Transverse colon (tissue), 4 donors: Measurements from ENCODE around the gene OXNAD1.

Experiments used
- POLR2A ChIP-seq: fragments of 450-650 bp; IDR thresholded peaks from one replicate; pipeline ENCODE4 v1.6.1; 2016; ENCODE audit warnings: antibody characterized with exemption, mild to moderate bottlenecking, moderate library complexity
- POLR2AphosphoS5 ChIP-seq, 3 donors: sonication (generic); formaldehyde crosslinking; IDR thresholded peaks; one replicate each; pipeline ENCODE4 v1.6.1; 2016; ENCODE audit warnings: antibody characterized with exemption in 3 of 3
- TF ChIP-seq, protein P1 (sequence below), 5 experiments: fragments of 200-600 bp in 3 of 5; fragments of 450-650 bp in 2 of 5; sonication (generic) in 3 of 5; IDR thresholded peaks; 1 replicate in 2 of 5; 2 replicates in 3 of 5; pipeline ENCODE4 v1.5.1; 2016 to 2017; ENCODE audit warnings: antibody characterized with exemption in 5 of 5, inconsistent platforms in 3 of 5, mild to moderate bottlenecking in 2 of 5, moderate library complexity in 1 of 5

DNA sequence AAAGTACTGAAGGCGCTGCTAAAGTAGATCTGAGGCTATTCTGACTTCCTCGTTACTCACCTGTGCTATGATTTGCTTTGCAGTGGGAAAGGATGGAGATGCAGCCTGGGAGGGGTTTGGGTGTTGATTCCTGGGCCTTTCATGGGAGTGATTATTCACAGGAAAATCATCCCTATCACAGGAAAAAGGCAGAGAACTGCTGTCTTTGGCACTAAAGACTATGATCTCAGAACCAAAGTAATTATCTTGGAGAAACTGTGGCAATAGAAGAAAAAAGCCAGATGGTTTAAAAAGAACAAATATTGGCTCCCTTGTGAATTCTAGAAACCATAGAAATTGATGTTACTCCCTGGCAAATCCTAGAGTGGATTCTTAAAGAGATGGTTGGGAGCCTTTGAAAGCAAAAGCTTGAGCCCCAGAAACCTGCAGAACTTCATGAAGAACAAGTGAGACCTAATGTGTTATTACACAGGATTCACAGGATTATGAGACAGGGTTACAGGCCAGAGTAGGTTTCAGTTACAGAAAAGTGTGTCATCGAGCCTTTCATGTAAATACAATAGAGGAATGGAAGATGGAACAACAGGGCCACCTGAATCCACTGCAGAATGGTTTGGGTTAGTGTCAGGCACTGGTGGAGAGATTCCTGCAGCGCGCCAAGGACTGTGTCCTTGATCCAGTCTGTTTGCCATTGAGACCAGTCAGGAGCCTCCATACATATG lies 85.7 kb downstream of the OXNAD1 start:
- TF ChIP-seq POLR2AphosphoS5 (IDR thresholded peaks at IDR 0.05) = no peak
- TF ChIP-seq, protein P1, sequence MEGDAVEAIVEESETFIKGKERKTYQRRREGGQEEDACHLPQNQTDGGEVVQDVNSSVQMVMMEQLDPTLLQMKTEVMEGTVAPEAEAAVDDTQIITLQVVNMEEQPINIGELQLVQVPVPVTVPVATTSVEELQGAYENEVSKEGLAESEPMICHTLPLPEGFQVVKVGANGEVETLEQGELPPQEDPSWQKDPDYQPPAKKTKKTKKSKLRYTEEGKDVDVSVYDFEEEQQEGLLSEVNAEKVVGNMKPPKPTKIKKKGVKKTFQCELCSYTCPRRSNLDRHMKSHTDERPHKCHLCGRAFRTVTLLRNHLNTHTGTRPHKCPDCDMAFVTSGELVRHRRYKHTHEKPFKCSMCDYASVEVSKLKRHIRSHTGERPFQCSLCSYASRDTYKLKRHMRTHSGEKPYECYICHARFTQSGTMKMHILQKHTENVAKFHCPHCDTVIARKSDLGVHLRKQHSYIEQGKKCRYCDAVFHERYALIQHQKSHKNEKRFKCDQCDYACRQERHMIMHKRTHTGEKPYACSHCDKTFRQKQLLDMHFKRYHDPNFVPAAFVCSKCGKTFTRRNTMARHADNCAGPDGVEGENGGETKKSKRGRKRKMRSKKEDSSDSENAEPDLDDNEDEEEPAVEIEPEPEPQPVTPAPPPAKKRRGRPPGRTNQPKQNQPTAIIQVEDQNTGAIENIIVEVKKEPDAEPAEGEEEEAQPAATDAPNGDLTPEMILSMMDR (IDR thresholded peaks at IDR 0.05) = no peak
- no peak for TF ChIP-seq POLR2A
